AG04450 (cell line): Measurements from ENCODE around the gene CTSA. TPM values are rescaled to one million over a fixed set of nuclear protein-coding genes. Genes with fewer than 3 reads are reported as not detected.
"Not testable (repeated sequence)": the region's sequence is repeated elsewhere in the genome, so short reads cannot be mapped to it uniquely, and the experiment has no call there.

ENCODE experiments used
- CTCF ChIA-PET: fragments of 300-600, 350-600 bp; formaldehyde crosslinking; extraction: SDS; loops from one replicate; lab custom pipeline; 2022; ENCODE audit warnings: antibody characterized with exemption, inconsistent platforms; lab: Charles Lee
- POLR2A ChIA-PET: fragments of 350-600 bp; formaldehyde crosslinking; extraction: SDS; loops from one replicate; lab custom pipeline; 2021; ENCODE audit warnings: antibody characterized with exemption, inconsistent platforms; lab: Yijun Ruan, JAX
- DNase-seq: peaks from one replicate; pipeline ENCODE4 v3.0.0-alpha.2; 2011; ENCODE audit warnings: low read depth, low spot score
- H3K27ac ChIP-seq: one replicate; pipeline ENCODE4 v1.5.1; 2012; ENCODE audit warnings: low read depth, low read length, control low read depth
- H3K27me3 ChIP-seq: one replicate; pipeline ENCODE4 v1.6.0; 2012; ENCODE audit warnings: low read length; ENCODE audit not compliant: control insufficient read depth, insufficient read depth
- H3K4me3 ChIP-seq: 2 replicates; pipeline ENCODE4 v1.5.1; 2011; ENCODE audit warnings: mild to moderate bottlenecking, low read depth, low read length, control low read depth
- H3K9me3 ChIP-seq: 2 replicates; pipeline ENCODE4 v1.5.1; 2012; ENCODE audit warnings: low read length; ENCODE audit not compliant: control insufficient read depth, insufficient read depth
- polyA plus RNA-seq: library from polyadenylated mRNA; depleted of rRNA; stranded (reverse); fragments of >200 nt; gene quantifications from 2 replicates; pipeline ENCODE4 v1.2.3, GENCODE V29; 2011
- TF ChIP-seq, protein P1 (sequence below): IDR thresholded peaks from 2 replicates; pipeline ENCODE4 v1.5.1; 2011; ENCODE audit warnings: low read depth, low read length, control low read depth, inconsistent platforms

Gene CTSA
- polyA plus RNA-seq, 1 experiment = 234 TPM

DNA sequence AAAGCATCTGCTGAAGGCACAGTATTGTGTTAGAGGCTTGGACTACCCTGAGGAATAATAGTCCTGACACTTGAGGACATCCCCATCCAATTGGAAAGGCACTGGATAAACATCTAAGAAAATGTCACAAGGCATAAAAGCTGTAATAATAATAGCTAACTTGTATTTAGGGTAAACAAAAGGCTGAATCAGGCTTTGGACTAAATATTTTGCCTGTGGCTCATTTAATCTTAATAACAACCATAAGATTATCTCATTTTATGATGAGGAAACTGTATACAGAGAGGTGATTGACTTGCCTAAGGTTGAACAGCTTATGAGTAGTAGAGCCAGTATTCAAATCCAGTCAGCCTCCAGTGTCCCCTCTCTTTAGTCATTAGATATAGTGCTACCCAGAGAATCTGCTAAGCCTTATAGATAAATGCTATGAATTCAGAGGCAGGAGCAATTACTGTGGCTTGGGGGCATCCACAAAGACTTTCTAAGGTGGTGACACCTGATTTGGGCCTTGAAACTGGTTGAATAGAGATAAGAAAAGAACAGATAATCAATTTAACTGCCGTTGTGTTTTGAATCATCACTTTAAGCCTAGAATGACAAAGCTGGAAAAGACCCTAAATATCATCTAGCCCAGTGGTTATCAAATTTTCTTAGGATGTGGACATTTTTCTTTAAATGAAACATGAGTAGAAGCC, 17.6 kb upstream of the CTSA start:
- ChIA-PET CTCF (interaction anchor here (1.0 to 1.2 kb wide), 3 partner anchors 10 to 97 kb away, joined by 3 to 6 read pairs (median 5); no protein-coding TSS in a partner anchor), POLR2A (no interaction called here)
- TF ChIP-seq, protein P1, sequence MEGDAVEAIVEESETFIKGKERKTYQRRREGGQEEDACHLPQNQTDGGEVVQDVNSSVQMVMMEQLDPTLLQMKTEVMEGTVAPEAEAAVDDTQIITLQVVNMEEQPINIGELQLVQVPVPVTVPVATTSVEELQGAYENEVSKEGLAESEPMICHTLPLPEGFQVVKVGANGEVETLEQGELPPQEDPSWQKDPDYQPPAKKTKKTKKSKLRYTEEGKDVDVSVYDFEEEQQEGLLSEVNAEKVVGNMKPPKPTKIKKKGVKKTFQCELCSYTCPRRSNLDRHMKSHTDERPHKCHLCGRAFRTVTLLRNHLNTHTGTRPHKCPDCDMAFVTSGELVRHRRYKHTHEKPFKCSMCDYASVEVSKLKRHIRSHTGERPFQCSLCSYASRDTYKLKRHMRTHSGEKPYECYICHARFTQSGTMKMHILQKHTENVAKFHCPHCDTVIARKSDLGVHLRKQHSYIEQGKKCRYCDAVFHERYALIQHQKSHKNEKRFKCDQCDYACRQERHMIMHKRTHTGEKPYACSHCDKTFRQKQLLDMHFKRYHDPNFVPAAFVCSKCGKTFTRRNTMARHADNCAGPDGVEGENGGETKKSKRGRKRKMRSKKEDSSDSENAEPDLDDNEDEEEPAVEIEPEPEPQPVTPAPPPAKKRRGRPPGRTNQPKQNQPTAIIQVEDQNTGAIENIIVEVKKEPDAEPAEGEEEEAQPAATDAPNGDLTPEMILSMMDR = no peak
- H3K27ac ChIP-seq = no peak overlapping the region
- H3K9me3 ChIP-seq = no peaks in the 10 kb centered on the region
- H3K27me3 ChIP-seq = no peaks in the 10 kb centered on the region
- DNase-seq = no peak
- no peak overlapping the region for H3K4me3 ChIP-seq

GRCh38 chr20:45874104-45874481, 17.0 kb upstream of the CTSA start:
- POLR2A ChIA-PET, H3K4me3 ChIP-seq, DNase-seq, H3K27ac ChIP-seq, H3K9me3 ChIP-seq, H3K27me3 ChIP-seq: not testable (repeated sequence)
- CTCF ChIA-PET = interaction anchor here (1.0 kb wide), 1 partner anchor 15 kb away, joined by 3 read pairs; no protein-coding TSS in a partner anchor

GRCh38 chr20:45874576-45874975, 16.6 kb upstream of the CTSA start:
- no peak for DNase-seq
- no peaks in the 10 kb centered on the region for H3K27me3 ChIP-seq
- H3K9me3 ChIP-seq = no peaks in the 10 kb centered on the region
- H3K4me3 ChIP-seq = no peak overlapping the region
- TF ChIP-seq, protein P1 = no peak
- H3K27ac ChIP-seq = no peak overlapping the region
- CTCF ChIA-PET = no interaction called here
- POLR2A ChIA-PET = no interaction called here

GRCh38 chr20:45878076-45878761, 12.9 kb upstream of the CTSA start:
- POLR2A ChIA-PET = no interaction called here
- Histone ChIP-seq H3K27me3 (no peaks in the 10 kb centered on the region), H3K27ac (no peak overlapping the region), H3K9me3 (no peaks in the 10 kb centered on the region), H3K4me3 (no peak overlapping the region)
- DNase-seq = no peak
- TF ChIP-seq, protein P1 = no peak
- CTCF ChIA-PET = interaction anchor here (1.7 kb wide), 1 partner anchor 12 kb away, joined by 4 read pairs; no protein-coding TSS in a partner anchor

DNA sequence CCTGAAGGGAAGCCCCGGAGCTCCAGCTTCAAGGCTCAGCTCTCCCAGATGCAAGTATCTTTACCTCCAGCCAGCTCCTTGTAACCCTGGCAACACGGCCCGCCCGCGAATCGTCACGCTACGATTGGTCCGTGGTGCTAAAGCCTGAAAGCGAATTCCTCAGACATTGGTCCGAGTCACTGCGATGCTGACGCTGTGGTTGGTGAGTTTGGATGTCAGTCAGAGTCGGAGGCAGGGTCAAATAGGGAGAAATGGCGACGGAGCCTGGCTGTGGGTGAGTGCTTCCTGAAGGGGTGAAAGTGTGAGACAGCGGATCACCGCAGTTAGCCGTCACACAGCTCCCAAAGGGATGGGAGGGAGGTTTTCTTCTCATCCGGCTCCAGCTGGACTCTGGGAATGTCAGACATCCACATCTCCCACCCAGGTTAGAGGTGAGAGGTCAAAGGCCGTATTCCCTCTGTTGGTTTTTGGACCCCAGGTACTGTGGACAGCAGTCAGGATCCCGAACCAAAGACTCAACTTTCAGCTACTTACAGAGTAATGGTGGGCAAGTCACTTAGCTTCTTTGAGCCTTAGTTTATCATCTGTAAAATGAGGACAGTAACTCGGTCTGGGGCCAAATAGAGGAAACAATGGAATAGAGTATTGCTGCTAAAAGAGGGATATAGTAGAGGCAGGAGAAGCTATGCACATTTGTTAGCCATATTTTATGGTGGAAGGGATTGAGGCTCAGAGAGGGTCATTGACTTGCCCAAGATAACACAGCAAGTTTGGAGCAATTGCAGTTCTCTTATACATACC, 9.9 kb upstream of the CTSA start, which contains the start of gene ZSWIM1:
Gene ZSWIM1 (plus strand): TSS at position 240 of the 801 bp plus-strand sequence. CDS start 1,366 bp downstream, outside the sequence.
- Histone ChIP-seq H3K27me3 (no peaks in the 10 kb centered on the region), H3K9me3 (no peaks in the 10 kb centered on the region), H3K27ac (peak within 1 kb of the TSS; percentile 21), H3K4me3 (peak within 1 kb of the TSS; percentile 96)
- peak; percentile 98 for DNase-seq
- CTCF ChIA-PET = interaction anchor here (0.7 to 2.5 kb wide), 5 partner anchors 9 to 89 kb away, joined by 3 to 19 read pairs (median 8); no protein-coding TSS in a partner anchor
- TF ChIP-seq, protein P1 = no peak
- POLR2A ChIA-PET = interaction anchor here (0.6 to 1.8 kb wide), 11 partner anchors 9 to 102 kb away, joined by 3 to 16 read pairs (median 3); partner anchors contain the start of genes ACOT8, CTSA, NEURL2 and UBE2C
